HepG2 (cell line): ENCODE results near the gene VIPR1. TPM values are rescaled to one million over a fixed set of nuclear protein-coding genes. Genes with fewer than 3 reads are reported as not detected.
A peak's percentile ranks its signal among the peaks of the same experiment; 100 is the strongest.

ENCODE experiments used
- CREB1 ChIP-seq, 2 experiments: fragments of 450-650 bp in 1 of 2; IDR thresholded peaks; 2 replicates each; pipeline ENCODE4 v1.6.1; 2016 to 2017; ENCODE audit warnings: control low read depth in 1 of 2, mild to moderate bottlenecking in 1 of 2, missing compliant biosample characterization in 1 of 2, missing genetic modification characterization in 1 of 2
- ETV6 ChIP-seq: sonication (generic); formaldehyde crosslinking; conservative IDR thresholded peaks from 2 replicates; pipeline ENCODE4 v1.4.0; 2020; ENCODE audit warnings: missing genetic modification reagents
- GTF3A ChIP-seq: sonication (generic); formaldehyde crosslinking; conservative IDR thresholded peaks from 2 replicates; pipeline ENCODE4 v1.4.0; 2020; ENCODE audit warnings: mild to moderate bottlenecking, missing genetic modification reagents
- HMG20B ChIP-seq: conservative IDR thresholded peaks from 2 replicates; pipeline ENCODE4 v1.6.1; 2016; ENCODE audit warnings: missing genetic modification reagents, missing compliant biosample characterization
- MAFF ChIP-seq: IDR thresholded peaks from 2 replicates; pipeline ENCODE4 v1.6.1; 2011; ENCODE audit warnings: low read depth, low read length, improper control_type of control experiment
- MED8 ChIP-seq: sonication (generic); formaldehyde crosslinking; IDR thresholded peaks from 2 replicates; pipeline ENCODE4 v1.8.1; 2023; ENCODE audit warnings: mild to moderate bottlenecking, missing genetic modification reagents; ENCODE audit not compliant: insufficient replicate concordance
- MIER3 ChIP-seq: IDR thresholded peaks from 2 replicates; pipeline ENCODE4 v1.6.1; 2016; ENCODE audit warnings: missing compliant biosample characterization, borderline replicate concordance
- NR2C2 ChIP-seq: sonication (generic); formaldehyde crosslinking; IDR thresholded peaks from 2 replicates; pipeline ENCODE4 v1.4.0; 2020; ENCODE audit warnings: missing genetic modification reagents, mild to moderate bottlenecking, moderate library complexity, borderline replicate concordance
- ONECUT2 ChIP-seq: sonication (generic); formaldehyde crosslinking; IDR thresholded peaks from 2 replicates; pipeline ENCODE4 v1.4.0; 2020; ENCODE audit warnings: missing genetic modification reagents
- PHF5A ChIP-seq: IDR thresholded peaks from one replicate; pipeline ENCODE4 v1.6.1; 2018; ENCODE audit warnings: low read depth, missing genetic modification reagents; ENCODE audit not compliant: unreplicated experiment
- POLR2AphosphoS5 ChIP-seq: IDR thresholded peaks from 2 replicates; pipeline ENCODE4 v1.6.1; 2012; ENCODE audit warnings: low read depth, low read length
- SAP130 ChIP-seq: IDR thresholded peaks from 2 replicates; pipeline ENCODE4 v1.6.1; 2016; ENCODE audit warnings: low read depth
- TCF7 ChIP-seq: sonication (generic); IDR thresholded peaks from 2 replicates; pipeline ENCODE4 v1.6.1; 2016; ENCODE audit warnings: antibody characterized with exemption, low read depth
- ZFP37 ChIP-seq: sonication (generic); formaldehyde crosslinking; IDR thresholded peaks from 2 replicates; pipeline ENCODE4 v1.4.0; 2020; ENCODE audit warnings: missing genetic modification reagents, borderline replicate concordance
- polyA plus RNA-seq, 8 experiments: library from polyadenylated mRNA; depleted of rRNA in 3 of 8; stranded (reverse) in 7 of 8; unstranded in 1 of 8; fragments of >200 nt; fragmentation: Illumina TruSeq in 4 of 8; extraction: Trizol in 4 of 8; gene quantifications; 2 replicates each; pipeline versions ENCODE4 v1.2.1 to v1.2.3, GENCODE V29; 2011 to 2016; ENCODE audit warnings: low read depth in 4 of 8, missing spikeins in 1 of 8, mixed read lengths in 1 of 8; ENCODE audit not compliant: insufficient read depth in 1 of 8
- total RNA-seq, 5 experiments: library from RNA; depleted of rRNA; stranded (reverse); fragments of >200 nt; fragmentation: Illumina TruSeq; extraction: Trizol; gene quantifications; 2 replicates each; pipeline ENCODE4 v1.2.3, GENCODE V29; 2016; ENCODE audit warnings: low read depth in 1 of 5
- TF ChIP-seq, protein P1 (sequence below): IDR thresholded peaks from 2 replicates; pipeline ENCODE4 v1.6.1; 2016
- TF ChIP-seq, protein P2 (sequence below): sonication (generic); formaldehyde crosslinking; IDR thresholded peaks from 2 replicates; pipeline ENCODE4 v1.5.0; 2020; ENCODE audit warnings: missing genetic modification reagents
- TF ChIP-seq, protein P3 (sequence below): sonication (generic); formaldehyde crosslinking; IDR thresholded peaks from 2 replicates; pipeline ENCODE4 v1.4.0; 2020; ENCODE audit warnings: missing genetic modification reagents, borderline replicate concordance

VIPR1 gene
- total and polyA plus RNA-seq, 2 of the 13 experiments (the other 11 are each of a cell fraction or from before 2014, with no cell fraction given): 0.04 to 0.11 TPM

DNA sequence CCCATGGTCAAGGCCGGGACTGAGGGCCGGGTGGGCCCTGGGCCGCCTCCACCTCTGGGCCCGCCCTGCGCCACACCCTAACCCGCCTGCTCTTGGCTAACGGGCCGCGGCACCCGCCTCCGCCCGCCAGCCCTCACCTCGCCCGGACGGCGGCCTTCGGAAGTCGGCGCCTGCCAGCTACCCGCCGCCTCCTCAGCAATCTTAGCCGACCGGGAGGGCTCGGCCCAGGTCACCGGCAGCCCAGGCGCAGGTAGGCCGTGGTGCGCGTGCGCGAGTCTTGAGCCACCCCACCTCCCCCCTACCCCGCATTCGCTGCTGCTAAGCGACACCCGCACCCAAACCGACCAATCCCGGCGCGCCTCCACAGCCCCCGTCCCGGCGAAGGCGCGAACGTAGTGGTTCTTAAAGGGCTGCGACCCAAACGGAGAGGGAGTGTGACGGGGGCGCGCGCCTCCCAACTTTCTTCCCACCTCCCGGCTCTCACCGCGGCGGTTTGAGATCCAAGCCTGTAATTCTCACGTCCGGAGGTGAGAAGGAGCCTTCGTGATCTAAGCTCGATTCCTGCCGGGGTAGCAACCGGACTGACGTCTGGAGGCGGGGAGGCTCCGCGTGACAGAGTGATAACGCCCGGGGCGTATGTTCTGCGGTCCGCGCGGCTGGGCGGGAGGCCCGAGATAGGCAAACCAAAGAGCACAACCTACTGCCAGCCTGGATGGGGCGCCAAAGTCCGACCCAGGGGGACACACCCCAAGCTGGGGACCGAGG is 79.4 kb downstream of the VIPR1 start, which contains the start of gene SEC22C (continued):
- TF ChIP-seq, protein P1, sequence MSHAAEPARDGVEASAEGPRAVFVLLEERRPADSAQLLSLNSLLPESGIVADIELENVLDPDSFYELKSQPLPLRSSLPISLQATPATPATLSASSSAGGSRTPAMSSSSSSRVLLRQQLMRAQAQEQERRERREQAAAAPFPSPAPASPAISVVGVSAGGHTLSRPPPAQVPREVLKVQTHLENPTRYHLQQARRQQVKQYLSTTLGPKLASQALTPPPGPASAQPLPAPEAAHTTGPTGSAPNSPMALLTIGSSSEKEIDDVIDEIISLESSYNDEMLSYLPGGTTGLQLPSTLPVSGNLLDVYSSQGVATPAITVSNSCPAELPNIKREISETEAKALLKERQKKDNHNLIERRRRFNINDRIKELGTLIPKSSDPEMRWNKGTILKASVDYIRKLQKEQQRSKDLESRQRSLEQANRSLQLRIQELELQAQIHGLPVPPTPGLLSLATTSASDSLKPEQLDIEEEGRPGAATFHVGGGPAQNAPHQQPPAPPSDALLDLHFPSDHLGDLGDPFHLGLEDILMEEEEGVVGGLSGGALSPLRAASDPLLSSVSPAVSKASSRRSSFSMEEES (CRISPR knock-in tag): peak; percentile 68; the same call in 1 of the 2 replicates
- TF ChIP-seq TCF7: no peak
- no peak for TF ChIP-seq ONECUT2 (CRISPR knock-in tag)
- TF ChIP-seq MIER3: no peak
- TF ChIP-seq ZFP37 (CRISPR knock-in tag): no peak
- TF ChIP-seq MED8 (CRISPR knock-in tag): peak; percentile 25
- 0 out of 2 replicates have a peak, but pooled peaks have one; percentile 33 for TF ChIP-seq HMG20B (CRISPR knock-in tag)
- TF ChIP-seq CREB1 (IDR thresholded peaks at IDR 0.05): peak; percentile 29; the same call in 1 of the 2 replicates
- peak; percentile 70 for TF ChIP-seq CREB1 (CRISPR knock-in tag; IDR thresholded peaks at IDR 0.05)
- TF ChIP-seq, protein P2, sequence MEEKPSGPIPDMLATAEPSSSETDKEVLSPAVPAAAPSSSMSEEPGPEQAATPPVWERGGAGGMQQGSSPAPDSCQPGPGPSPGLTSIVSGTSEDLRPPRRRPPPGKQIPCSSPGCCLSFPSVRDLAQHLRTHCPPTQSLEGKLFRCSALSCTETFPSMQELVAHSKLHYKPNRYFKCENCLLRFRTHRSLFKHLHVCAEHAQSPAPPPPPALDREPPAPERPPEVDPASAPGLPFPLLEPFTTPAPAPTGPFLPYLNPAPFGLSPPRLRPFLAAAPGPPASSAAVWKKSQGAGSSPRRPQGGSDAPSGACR (CRISPR knock-in tag): no peak
- TF ChIP-seq GTF3A (CRISPR knock-in tag): peak; percentile 74; the same call in 1 of the 2 replicates
- no peak for TF ChIP-seq PHF5A (CRISPR knock-in tag)
- TF ChIP-seq POLR2AphosphoS5: peak; percentile 69
- TF ChIP-seq, protein P3, sequence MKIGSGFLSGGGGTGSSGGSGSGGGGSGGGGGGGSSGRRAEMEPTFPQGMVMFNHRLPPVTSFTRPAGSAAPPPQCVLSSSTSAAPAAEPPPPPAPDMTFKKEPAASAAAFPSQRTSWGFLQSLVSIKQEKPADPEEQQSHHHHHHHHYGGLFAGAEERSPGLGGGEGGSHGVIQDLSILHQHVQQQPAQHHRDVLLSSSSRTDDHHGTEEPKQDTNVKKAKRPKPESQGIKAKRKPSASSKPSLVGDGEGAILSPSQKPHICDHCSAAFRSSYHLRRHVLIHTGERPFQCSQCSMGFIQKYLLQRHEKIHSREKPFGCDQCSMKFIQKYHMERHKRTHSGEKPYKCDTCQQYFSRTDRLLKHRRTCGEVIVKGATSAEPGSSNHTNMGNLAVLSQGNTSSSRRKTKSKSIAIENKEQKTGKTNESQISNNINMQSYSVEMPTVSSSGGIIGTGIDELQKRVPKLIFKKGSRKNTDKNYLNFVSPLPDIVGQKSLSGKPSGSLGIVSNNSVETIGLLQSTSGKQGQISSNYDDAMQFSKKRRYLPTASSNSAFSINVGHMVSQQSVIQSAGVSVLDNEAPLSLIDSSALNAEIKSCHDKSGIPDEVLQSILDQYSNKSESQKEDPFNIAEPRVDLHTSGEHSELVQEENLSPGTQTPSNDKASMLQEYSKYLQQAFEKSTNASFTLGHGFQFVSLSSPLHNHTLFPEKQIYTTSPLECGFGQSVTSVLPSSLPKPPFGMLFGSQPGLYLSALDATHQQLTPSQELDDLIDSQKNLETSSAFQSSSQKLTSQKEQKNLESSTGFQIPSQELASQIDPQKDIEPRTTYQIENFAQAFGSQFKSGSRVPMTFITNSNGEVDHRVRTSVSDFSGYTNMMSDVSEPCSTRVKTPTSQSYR (CRISPR knock-in tag): peak; percentile 88
- no peak for TF ChIP-seq ETV6 (CRISPR knock-in tag)
- TF ChIP-seq MAFF: no peak
- peak; percentile 90 for TF ChIP-seq SAP130 (CRISPR knock-in tag)
- peak; percentile 62 for TF ChIP-seq NR2C2 (CRISPR knock-in tag)
